Ramos (cell line): ENCODE measurements around the gene MAP1LC3B2.

Source experiments
- in situ Hi-C: fragments of 300-500 bp; cut with MboI; formaldehyde crosslinking; loops from one replicate; pipeline ENCODE4 v1.14.3; 2022; ENCODE audit warnings: low sequenced_read_pairs; ENCODE audit not compliant: unreplicated experiment

MAP1LC3B2 gene

GRCh38 chr12:116609319-116610114 lies 50.3 kb downstream of the MAP1LC3B2 start:
- in situ Hi-C loops: loop anchor here (10.0 kb wide), 1 partner anchor 615 kb away; no protein-coding TSS in a partner anchor

DNA sequence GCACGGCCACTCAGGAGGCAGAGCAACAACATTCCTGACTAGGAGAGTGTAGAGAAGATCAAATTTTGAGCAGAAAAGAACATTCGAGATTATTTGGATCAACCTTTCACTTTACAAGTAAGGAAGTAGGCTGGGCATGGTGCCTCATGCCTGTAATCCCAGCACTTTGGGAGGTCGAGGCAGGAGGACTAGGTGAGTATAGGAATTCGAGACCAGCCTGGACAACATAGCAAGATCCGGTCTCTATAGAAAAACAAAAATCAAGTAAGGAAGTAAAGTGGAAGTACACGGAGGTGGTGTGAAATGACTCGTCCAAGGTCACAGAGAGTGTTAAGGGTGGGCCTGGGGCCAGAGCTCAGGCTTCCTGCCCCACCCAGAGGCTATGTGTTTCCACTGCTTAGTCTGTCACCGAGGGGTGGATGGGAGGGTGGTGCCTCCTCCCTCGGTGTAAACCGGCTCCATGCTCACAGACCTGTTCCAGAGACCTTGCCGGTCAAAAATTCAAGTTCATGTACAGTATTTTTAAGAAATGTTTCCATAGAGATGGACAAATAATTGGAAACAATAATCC lies 51.9 kb downstream of the MAP1LC3B2 start:
- in situ Hi-C loops: no loop called here

DNA sequence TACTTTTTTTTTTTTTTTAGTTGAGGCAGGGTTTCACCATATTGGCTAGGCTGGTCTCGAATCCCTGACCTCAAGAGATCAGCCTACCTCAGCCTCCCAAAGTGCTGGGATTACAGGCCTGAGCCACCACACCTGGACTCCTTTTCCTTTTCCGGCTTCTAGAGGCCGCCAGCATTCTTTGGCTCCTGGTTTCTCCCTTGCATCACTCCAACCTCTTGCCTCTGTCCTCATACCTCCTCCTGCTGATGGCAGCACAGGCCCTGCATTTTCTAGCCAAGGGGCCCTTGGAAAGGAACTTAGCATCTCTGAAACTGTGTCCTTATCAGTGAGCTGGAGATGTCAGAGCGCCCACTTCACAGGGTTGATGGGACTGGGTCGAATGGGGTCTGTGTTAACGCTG lies 53.3 kb downstream of the MAP1LC3B2 start:
- in situ Hi-C loops: no loop called here

GRCh38 chr12:116613256-116613655 lies 54.1 kb downstream of the MAP1LC3B2 start:
- in situ Hi-C loops: no loop called here

DNA sequence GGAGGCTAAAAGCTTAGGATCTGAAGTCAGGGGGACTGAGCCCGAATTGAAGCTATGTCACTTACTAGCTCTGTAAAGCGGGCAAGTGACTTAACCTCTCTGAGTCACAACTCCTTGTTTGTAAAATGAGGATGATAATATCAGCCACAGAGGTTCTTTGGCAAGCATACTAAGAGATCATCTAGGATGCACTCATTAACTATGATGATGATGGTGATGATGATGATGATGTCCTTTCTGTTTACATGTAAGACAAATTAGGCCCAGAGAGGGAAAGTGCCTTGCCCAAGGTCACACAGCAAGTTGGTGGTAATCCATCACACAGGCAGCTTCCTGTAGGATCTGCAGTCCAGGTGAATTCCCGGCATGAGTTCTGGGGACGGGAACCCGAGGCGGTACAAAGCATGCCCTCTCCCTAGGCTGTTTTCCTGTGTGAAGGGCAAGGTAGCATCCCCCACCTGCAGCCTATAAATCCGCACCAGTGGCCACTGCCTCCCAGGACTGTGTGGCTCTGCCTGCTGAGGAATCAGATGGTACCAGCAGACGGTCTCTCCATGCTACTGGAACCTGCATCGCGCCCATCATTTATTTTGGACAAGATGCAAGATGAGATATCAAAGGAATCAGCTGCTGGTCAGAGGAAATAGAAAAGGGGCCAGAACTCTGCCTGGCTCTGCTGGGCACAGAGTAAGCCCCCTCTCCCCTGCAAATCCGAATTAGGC lies 55.2 kb downstream of the MAP1LC3B2 start:
- in situ Hi-C loops: no loop called here

- in situ Hi-C loops: no loop called here
Measured at GRCh38 chr12:116615141-116615861, 56.1 kb downstream of the MAP1LC3B2 start.

- in situ Hi-C loops: no loop called here
Measured at GRCh38 chr12:116616536-116617248, 57.5 kb downstream of the MAP1LC3B2 start.

- in situ Hi-C loops: no loop called here
Measured at GRCh38 chr12:116619246-116619645, 60.1 kb downstream of the MAP1LC3B2 start.

DNA sequence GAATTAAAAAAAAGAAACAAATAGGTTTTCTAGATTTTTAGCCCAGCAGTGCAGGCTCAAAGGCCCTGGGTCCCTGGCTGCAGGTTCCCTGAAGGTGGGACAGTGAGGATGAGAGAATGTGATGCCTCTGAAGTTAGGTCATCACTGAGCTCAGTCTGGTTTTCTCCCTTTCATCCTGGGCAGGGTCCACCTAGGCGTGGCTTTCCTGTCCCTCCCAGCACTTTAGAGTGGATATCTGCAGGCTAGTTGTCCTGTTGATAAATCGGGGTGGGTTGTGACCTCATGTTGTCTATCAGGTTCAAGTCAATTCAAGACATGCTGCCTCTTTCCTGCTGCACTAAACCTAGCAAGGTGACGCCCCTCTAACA lies 60.9 kb downstream of the MAP1LC3B2 start:
- in situ Hi-C loops: no loop called here

GRCh38 chr12:116620492-116621191 lies 61.5 kb downstream of the MAP1LC3B2 start:
- in situ Hi-C loops: no loop called here

DNA sequence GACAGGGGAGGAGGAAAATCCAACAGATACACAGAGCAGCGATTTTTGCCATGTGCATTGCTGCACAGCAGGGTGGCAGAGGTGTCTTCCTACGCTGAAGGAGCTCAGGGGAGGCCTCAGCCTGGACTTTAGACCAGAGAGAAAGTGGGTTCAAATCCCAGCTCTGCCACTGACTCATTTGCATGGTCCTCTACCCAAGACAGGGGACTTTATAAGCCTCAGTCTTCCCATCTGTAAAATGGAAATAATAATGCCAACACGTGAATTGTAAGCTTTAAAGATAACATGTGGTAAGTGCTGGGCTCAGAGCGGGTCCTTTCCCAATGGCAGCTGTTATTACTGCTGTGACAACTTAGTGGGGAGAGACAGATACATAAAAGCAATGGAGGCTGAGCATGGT lies 62.0 kb downstream of the MAP1LC3B2 start:
- in situ Hi-C loops: no loop called here

GRCh38 chr12:116624516-116624915 lies 65.3 kb downstream of the MAP1LC3B2 start:
- in situ Hi-C loops: no loop called here

- in situ Hi-C loops: no loop called here
Measured at GRCh38 chr12:116626153-116626552, 67.0 kb downstream of the MAP1LC3B2 start.
